ENCODE results near the gene DALRD3.
"Not testable (repeated sequence)": the region's sequence is repeated elsewhere in the genome, so short reads cannot be mapped to it uniquely, and the experiment has no call there.

DALRD3 gene

GRCh38 chr3:49021213-49021812 is 2.9 kb upstream of the DALRD3 start:
- peak; percentile 96 for DNase-seq (ENCODE audit: low read depth)

GRCh38 chr3:49020330-49021212 is 2.2 kb upstream of the DALRD3 start:
- no peak for DNase-seq (ENCODE audit: low read depth)

- DNase-seq (ENCODE audit: low read depth) = no peak
These were observed 1.6 kb upstream of the DALRD3 start for GRCh38 chr3:49019941-49020329.

DNA sequence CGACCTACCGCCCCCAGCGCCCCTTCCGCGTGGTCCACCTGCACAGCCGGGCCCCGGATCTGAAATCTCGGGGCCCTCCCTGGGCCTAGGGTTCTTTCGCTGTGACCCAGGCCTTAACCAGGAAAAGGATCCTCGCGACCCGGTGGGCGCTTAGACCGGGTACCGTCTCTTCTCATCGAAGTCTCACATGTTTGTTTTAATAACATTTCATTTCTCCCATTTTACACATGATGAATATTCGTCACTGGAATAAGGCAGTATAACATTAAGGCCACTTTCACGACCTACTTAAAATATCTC is 277 bp upstream of the DALRD3 start:
- no peak for DNase-seq (ENCODE audit: low read depth)

GRCh38 chr3:49017229-49017970 is 980 bp downstream of the DALRD3 start:
- no peak for DNase-seq (ENCODE audit: low read depth)

DNA sequence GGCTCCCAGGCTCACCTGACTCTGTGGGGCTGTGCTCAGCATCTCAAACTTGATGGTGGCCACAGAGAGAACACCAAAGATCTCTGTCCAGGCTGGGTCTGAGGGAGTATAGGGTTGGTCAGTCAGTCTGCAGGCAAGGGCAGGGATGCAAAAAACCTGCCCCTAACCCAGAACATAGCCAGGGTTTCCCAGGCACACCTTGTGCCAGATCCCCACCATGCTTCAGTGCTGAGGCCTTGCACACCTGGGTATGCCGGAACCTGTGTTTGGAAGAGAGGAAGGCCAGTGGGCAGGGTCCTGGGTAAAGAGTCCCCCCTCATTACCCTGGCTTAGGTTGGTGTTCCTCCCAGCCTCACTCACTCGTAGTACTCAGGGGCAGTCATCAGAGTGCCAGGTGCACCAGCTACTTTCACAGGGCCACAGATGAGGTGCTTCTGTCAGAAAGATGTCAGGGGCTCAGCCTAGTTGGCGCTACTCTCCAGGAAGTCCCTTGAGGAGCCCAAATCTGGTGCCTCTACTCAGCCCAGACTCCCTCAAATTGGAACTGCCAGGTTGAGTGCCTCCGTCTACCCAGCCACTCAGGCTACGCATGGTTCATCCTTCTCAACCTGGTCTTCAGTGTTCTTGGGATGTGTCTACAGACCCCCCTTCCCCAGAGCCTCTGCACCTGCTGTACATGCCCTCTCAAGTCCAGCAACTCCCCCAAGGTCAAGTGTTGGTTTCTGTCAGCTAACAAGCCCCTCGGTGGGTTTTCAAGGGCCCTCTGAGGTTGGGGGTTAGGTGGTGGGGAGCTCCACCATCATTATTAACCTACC is 1.8 kb downstream of the DALRD3 start:
- no peak for DNase-seq (ENCODE audit: low read depth)

- DNase-seq (ENCODE audit: low read depth) = no peak
These were observed 2.6 kb downstream of the DALRD3 start for GRCh38 chr3:49015765-49016164.

GRCh38 chr3:49015072-49015471 is 3.3 kb downstream of the DALRD3 start:
- no peak for DNase-seq (ENCODE audit: low read depth)

GRCh38 chr3:49013738-49014660 is 4.4 kb downstream of the DALRD3 start:
- no peak for DNase-seq (ENCODE audit: low read depth)

DNA sequence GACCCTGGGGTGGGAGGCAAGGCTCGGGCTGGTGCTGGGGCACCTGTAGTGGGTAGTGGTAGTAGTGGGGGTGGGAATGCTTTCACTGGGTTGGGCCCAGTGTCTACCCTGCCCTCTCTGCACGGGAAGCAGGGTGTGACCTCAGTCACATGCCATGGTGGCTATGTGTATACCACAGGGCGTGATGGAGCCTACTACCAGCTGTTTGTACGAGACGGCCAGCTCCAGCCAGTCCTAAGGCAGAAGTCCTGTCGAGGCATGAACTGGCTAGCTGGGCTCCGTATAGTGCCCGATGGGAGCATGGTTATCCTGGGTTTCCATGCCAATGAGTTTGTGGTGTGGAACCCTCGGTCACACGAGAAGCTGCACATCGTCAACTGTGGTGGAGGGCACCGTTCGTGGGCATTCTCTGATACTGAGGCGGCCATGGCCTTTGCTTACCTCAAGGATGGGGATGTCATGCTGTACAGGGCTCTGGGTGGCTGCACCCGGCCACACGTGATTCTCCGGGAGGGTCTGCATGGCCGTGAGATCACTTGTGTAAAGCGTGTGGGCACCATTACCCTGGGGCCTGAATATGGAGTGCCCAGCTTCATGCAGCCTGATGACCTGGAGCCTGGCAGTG is 5.2 kb downstream of the DALRD3 start:
- no peak for DNase-seq (ENCODE audit: low read depth)

DNA sequence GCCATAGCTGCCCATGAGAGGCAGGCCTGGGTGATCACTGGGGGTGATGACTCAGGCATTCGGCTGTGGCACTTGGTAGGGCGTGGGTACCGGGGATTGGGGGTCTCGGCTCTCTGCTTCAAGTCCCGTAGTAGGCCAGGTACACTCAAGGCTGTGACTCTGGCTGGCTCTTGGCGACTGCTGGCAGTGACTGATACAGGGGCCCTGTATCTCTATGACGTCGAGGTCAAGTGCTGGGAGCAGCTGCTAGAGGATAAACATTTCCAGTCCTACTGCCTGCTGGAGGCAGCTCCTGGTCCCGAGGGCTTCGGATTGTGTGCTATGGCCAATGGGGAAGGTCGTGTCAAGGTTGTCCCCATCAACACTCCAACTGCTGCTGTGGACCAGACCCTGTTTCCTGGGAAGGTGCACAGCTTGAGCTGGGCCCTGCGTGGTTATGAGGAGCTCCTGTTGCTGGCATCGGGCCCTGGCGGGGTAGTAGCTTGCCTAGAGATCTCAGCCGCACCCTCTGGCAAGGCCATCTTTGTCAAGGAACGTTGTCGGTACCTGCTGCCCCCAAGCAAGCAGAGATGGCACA is 5.9 kb downstream of the DALRD3 start:
- DNase-seq (ENCODE audit: low read depth) = no peak

DNA sequence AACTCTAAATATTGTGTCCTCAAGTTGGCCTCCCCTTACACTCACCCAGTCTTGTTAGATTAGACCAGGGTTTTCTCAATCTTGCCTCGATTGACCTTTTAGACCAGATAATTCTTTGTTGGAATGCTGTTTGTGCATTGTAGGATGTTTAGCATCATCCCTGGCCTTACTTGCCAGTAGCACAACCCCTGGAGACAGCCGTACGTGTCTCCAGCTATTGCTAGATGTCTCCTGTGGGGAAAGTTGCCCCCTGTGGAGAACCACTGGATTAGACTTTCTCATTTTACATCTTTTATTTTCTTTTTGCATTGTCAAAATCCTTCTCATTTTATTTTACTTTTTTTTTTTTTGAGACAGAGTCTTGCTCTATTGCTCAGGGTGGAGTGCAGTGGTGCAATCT is 9.0 kb downstream of the DALRD3 start:
- no peak for DNase-seq (ENCODE audit: low read depth)

DNA sequence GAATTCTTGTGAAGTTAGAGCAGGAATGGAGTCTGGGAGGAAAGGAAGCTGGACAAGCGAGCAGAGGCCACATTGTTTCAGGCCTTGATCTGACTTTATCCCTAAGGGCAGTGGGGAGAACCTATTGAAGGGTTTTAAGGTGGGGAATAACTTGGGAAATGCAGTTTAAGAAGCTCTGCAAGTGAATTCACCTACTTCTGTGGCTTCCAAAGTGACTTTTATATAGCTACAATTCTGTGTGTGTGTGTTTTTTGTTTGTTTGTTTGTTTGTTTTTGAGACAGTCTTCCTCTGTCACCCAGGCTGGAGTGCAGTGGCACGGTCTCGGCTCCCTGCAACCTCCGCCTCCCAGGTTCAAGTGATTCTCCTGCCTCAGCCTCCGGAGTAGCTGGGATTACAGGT is 9.8 kb downstream of the DALRD3 start:
- DNase-seq (ENCODE audit: low read depth) = not testable (repeated sequence)

DNA sequence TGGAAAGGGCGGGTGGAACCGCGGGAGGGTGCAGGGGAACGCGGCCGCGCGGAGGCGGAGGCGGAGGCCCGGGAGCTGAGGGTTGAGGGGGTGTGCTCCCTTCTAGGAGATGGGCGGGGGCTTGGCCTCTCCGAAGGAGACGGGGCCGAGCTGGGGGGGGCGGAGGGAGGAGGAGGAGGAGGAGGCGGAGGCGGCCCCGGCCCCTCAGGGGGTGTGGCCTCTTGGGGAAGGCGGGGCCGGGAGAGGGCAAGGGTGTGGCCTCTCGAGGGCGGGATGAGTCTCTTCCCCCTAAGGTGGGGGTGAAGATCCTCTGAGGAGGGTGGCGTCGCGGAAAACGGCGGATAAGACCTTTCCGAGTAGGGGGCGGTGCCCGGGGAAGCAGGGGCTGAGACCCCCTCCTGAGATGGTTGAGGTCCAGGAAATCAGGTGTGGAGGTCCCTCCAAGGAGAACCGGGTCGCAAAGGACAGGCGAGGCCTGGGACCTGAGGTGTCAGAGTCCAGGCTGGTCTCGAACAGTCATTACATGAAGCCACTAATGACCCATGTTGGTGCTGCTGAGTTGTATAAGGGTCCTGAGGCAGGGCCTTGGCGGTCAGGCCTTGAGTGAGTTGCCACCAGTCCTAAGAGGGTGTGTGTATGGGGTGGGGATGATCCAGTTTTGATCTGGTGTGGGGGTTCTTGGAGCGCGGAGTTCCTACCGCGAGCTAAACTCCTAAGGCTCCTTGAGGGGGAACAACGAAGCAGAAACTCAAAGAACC is 10.4 kb downstream of the DALRD3 start:
- DNase-seq (ENCODE audit: low read depth) = no peak

DNA sequence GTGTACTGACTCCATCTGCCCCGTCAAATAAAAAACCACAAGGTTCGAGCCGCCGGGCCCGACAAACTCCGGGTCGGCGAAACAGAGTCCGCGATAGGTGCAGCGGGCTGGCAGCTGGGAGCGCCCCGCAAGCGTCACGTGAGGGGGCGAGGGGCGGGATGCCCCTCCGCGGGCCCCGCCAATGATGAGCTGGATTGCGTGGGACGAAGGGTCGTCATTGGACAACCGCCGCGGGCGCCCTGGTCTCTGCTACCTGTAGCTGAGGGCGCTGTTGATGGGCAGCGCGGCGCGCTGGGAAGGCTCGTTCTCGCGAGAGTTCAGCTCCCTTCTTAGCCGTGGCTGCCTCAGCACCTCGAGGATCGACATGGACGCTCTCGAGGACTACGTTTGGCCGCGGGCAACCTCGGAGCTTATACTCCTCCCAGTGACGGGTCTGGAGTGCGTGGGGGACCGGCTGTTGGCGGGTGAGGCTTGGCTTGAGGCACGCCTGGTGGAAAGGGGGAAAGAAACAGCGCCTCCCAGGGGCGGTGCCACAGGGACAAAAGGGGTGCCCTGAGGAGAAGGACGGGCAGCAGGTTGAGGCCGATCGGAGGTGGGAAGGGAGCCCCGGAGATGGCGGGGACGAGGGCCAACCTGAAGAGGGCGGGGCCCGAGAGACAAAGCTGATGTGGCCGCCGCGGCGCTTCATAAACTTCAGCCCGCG is 11.2 kb downstream of the DALRD3 start, which contains the start of gene WDR6:
TSS of gene WDR6 (plus strand) at position 324 of the 703 bp plus-strand sequence. CDS start at position 365, 41 bp downstream.
- peak; percentile 97 for DNase-seq (ENCODE audit: low read depth)

DNA sequence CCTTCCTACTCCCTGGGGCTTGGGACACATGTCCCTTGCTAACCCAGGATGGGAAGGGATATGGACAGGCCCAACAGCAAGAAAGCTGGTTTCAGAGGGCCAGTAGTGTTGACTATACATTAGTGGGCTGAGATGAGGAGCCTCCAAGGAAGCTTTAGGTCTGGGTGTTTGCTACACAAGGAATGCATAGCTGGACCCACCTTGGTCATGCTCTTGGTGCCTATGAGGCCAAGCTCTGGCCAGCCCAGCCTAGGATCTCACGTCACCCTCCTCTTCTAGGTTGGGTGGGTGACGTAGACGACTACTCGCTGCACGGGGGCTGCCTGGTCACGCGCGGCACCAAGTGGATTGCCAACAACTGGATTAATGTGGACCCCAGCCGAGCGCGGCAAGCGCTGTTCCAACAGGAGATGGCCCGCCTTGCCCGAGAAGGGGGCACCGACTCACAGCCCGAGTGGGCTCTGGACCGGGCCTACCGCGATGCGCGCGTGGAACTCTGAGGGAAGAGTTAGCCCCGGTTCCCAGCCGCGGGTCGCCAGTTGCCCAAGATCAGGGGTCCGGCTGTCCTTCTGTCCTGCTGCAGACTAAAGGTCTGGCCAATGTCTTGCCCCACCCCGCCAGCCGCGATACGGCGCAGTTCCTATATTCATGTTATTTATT is 11.8 kb downstream of the DALRD3 start:
- no peak for DNase-seq (ENCODE audit: low read depth)

DNA sequence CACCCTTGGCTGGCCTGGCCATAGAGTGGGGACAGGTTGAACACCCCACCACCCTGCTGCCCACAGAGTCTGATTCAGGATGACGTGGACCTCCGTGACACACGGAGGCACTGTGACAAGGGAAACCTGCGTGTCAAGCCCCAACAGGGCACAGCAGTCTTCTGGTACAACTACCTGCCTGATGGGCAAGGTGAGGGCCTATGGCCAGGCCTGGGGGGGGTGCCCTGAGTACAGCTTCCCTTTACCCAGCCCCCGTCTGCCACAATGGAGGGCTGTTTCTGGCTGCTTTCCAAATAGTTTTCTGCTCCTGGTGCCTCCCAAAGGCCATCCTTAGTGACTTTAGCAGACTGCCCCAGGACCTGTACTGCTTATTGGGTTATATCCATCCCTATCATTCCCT is 12.4 kb downstream of the DALRD3 start:
- DNase-seq (ENCODE audit: low read depth) = no peak

DNA sequence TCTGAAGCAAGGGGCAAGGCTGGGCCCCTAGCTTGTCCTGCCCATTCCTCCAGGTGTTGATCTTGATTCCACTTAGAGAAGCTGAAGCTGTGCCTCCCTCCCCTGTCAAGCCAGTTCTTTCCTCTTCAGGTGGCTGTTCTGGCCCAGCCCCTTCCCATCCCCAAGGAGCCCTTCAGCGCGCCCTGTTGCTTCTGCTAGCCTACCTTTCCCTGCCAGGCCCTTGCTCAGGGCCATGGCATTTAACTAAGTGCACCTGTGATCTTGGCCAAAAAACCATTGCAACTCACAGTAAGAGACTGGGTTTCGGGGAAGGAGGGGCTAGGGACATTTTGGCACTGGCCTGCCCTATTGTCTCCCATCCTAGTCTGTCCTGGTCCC is 13.1 kb downstream of the DALRD3 start:
- no peak for DNase-seq (ENCODE audit: low read depth)

All from HS-27A (cell line).